Activated CD4-positive, alpha-beta memory T cell treated with anti-CD3 and anti-CD28 coated beads, Interleukin-2, amount 10 ng/mL, durations not matched to agents 7 days and 5 days (primary cell): Measurements from ENCODE around the gene CPNE9. TPM values are rescaled to one million over a fixed set of nuclear protein-coding genes. Genes with fewer than 3 reads are reported as not detected.
"Not testable (repeated sequence)": the region's sequence is repeated elsewhere in the genome, so short reads cannot be mapped to it uniquely, and the experiment has no call there.

Source experiments
- CTCF ChIA-PET: fragments of 350-600 bp; sonication (Branson Sonifier 250); formaldehyde crosslinking; loops from one replicate; lab custom pipeline; 2021; ENCODE audit warnings: antibody characterized with exemption, inconsistent platforms; lab: Charles Lee
- POLR2A ChIA-PET: fragments of 350-600 bp; sonication (Branson Sonifier 250); formaldehyde crosslinking; loops from one replicate; lab custom pipeline; 2021; ENCODE audit warnings: antibody characterized with exemption; lab: Charles Lee
- DNase-seq: peaks from one replicate; pipeline ENCODE4 v3.0.0-alpha.2; 2020
- H3K27ac Mint-ChIP-seq: one replicate; pipeline ENCODE4 v1.8.0; 2021; ENCODE audit warnings: mild to moderate bottlenecking, mixed read lengths
- H3K27me3 Mint-ChIP-seq: one replicate; pipeline ENCODE4 v1.8.0; 2021; ENCODE audit warnings: mixed read lengths
- H3K36me3 Mint-ChIP-seq: one replicate; pipeline ENCODE4 v1.8.0; 2021; ENCODE audit warnings: low read depth, mixed read lengths
- H3K4me1 Mint-ChIP-seq: one replicate; pipeline ENCODE4 v1.8.0; 2021; ENCODE audit warnings: mixed read lengths
- H3K4me3 Mint-ChIP-seq: one replicate; pipeline ENCODE4 v1.8.0; 2021; ENCODE audit warnings: mild to moderate bottlenecking, mixed read lengths
- H3K9me3 Mint-ChIP-seq: one replicate; pipeline ENCODE4 v1.8.0; 2021; ENCODE audit warnings: mixed read lengths
- total RNA-seq, 2 experiments: library from RNA; stranded (reverse); gene quantifications; one replicate each; pipeline ENCODE4 v1.2.3, GENCODE V29; 2021

The CPNE9 gene
- total RNA-seq, 2 experiments from 2014 or later, result 0.33 TPM; not detected in 1

DNA sequence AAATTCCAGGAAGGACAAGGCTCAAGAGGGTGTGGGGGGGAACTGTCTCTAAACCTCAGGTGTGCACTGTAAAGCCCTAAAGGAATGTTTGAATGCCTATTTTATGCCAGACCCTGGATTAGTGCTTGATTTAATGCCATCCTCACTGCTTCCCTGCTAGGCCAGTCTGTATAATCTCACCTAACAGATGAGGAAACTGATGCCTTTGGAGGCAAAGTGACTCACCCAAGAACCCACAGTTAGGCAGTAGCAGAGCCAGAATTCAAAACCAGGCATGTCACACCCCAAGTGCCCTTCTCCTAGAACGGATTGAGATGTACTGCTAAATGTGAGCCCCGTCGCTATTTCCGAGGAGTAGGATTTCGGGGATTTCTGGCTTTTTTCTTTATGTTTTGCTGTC is 58.3 kb downstream of the CPNE9 start:
- H3K9me3 Mint-ChIP-seq, result no peaks in the 10 kb centered on the region
- H3K36me3 Mint-ChIP-seq, result peaks cover 34% of the 10 kb centered on the region
- ChIA-PET POLR2A (interaction anchor here (1.3 to 2.8 kb wide), 2 partner anchors 9 to 12 kb away, joined by 5 to 13 read pairs; partner anchors contain the start of gene OGG1), CTCF (no interaction called here)
- H3K27me3 Mint-ChIP-seq, result no peaks in the 10 kb centered on the region
- no peak overlapping the region for H3K27ac Mint-ChIP-seq
- no peak for DNase-seq
- H3K4me3 Mint-ChIP-seq, result no peak overlapping the region
- peaks cover 5% of the 10 kb centered on the region for H3K4me1 Mint-ChIP-seq

DNA sequence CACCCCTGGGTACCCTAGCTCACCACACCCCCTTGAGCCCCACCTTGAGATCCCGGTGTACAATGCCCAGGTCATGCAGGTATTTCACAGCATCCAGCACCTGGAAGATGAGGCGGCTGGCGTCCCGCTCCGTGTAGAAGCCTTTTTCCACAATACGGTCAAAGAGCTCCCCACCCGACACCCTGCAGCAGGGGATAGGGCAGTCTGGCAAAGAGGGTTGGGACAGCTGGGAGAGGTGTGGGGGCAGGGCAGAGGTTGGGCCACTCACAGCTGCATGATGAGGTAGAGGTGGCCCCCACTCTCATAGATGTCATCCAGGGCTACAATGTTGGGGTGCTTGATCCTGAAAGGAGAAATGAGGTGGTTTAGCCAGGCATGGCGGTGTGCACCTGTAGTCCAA is 59.2 kb downstream of the CPNE9 start:
- Mint-ChIP-seq H3K9me3 (no peaks in the 10 kb centered on the region), H3K27me3 (no peaks in the 10 kb centered on the region), H3K4me1 (peaks cover 14% of the 10 kb centered on the region), H3K4me3 (no peak overlapping the region), H3K36me3 (peaks cover 31% of the 10 kb centered on the region), H3K27ac (no peak overlapping the region)
- no peak for DNase-seq
- ChIA-PET CTCF (interaction anchor here (0.6 to 1.3 kb wide), 4 partner anchors 10 to 65 kb away, joined by 3 to 4 read pairs (median 3); partner anchors contain the start of gene OGG1), POLR2A (interaction anchor here (1.2 to 2.8 kb wide), 3 partner anchors 8 to 13 kb away, joined by 3 to 13 read pairs (median 5); partner anchors contain the start of gene OGG1)

DNA sequence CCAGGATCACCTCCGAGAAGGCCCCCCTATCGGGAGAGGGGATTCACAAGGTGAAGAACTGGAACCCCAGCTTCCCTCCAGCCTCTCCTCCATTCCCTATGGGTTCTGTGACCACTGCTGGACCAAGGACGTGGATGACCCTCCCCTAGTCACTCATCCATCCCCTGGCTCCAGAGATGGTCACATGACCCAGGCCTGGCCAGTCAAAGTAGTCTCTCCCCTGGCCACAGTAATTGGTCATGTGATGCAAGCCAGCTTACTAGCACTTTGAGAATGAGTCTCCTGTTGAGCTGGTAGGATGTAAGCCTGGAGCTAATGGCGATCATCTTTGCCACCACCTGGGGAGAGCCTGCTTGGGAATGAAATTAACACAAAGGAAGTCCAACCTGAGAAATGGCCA is 62.2 kb downstream of the CPNE9 start:
- no peak overlapping the region for H3K4me3 Mint-ChIP-seq
- POLR2A ChIA-PET, result interaction anchor here (1.8 to 2.2 kb wide), 2 partner anchors 15 to 27 kb away, joined by 6 to 7 read pairs; partner anchors contain the start of gene ARPC4
- peaks cover 40% of the 10 kb centered on the region for H3K4me1 Mint-ChIP-seq
- peaks cover 9% of the 10 kb centered on the region for H3K36me3 Mint-ChIP-seq
- H3K27me3 Mint-ChIP-seq, result no peaks in the 10 kb centered on the region
- CTCF ChIA-PET, result no interaction called here
- DNase-seq, result no peak
- no peaks in the 10 kb centered on the region for H3K9me3 Mint-ChIP-seq
- H3K27ac Mint-ChIP-seq, result no peak overlapping the region

DNA sequence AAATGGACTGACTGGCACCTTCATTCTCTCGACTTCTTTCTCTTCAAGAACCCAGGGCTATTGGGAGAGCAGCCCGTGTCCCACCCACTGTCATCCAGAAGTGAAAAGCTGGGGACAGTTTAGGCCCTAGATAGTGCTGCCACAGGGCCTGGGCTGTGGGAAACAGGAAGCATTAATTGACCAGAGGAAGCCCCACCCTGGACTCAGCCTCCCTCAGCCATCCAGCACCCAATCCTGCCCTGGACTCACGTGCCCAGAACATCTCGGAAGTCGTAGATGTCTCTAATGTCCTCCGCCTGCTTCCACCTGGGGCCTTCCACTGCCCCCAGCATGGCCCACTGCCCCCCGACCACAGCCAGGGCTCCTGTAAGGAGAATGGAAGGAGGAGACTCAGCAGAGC is 63.8 kb downstream of the CPNE9 start:
- POLR2A ChIA-PET, result interaction anchor here (1.2 to 5.2 kb wide), 4 partner anchors 9 to 25 kb away, joined by 3 to 25 read pairs (median 18); partner anchors contain the start of genes ARPC4 and TADA3
- H3K4me1 Mint-ChIP-seq, result peaks cover 40% of the 10 kb centered on the region
- no peaks in the 10 kb centered on the region for H3K27me3 Mint-ChIP-seq
- CTCF ChIA-PET, result no interaction called here
- H3K36me3 Mint-ChIP-seq, result peaks cover 6% of the 10 kb centered on the region
- no peak for DNase-seq
- H3K4me3 Mint-ChIP-seq, result no peak overlapping the region
- no peak overlapping the region for H3K27ac Mint-ChIP-seq
- no peaks in the 10 kb centered on the region for H3K9me3 Mint-ChIP-seq

DNA sequence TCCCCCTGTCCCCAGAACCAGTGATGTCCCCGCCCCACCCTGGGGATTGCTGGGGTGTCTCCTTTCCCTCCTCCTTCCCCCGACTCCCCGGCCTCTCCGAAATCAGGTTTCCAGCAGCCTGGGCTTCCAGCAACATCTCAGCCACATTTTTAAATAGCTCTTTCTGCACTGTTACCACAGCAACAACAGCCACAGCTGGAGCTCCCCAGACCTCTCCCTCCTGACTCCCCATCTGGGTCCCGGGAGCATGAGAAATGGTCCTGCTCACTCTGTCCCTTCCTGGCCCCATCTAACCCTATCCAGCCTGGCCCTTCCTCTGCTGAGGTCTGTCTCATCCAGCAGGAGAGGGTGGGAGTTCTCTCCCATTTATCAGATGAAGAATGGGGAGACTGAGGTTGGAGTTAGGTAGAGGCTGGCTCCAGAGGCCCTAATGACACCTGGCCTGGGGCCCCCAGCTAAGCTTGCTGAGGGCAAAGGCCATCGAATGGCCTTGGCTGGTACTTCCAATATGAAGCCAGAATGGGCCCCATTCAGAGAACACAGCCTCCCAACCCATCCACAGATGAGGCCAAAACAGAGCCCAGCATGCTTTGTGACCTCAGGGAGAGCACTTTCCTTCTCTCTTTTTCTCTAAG is 64.6 kb downstream of the CPNE9 start:
- Mint-ChIP-seq H3K9me3 (no peaks in the 10 kb centered on the region), H3K4me1 (peaks cover 40% of the 10 kb centered on the region), H3K36me3 (peaks cover 6% of the 10 kb centered on the region), H3K4me3 (no peak overlapping the region), H3K27me3 (no peaks in the 10 kb centered on the region), H3K27ac (no peak overlapping the region)
- ChIA-PET CTCF (interaction anchor here (0.7 to 3.3 kb wide), 2 partner anchors 15 to 41 kb away, joined by 3 to 10 read pairs; no protein-coding TSS in a partner anchor), POLR2A (interaction anchor here (1.0 to 5.2 kb wide), 8 partner anchors 13 to 46 kb away, joined by 3 to 25 read pairs (median 14); partner anchors contain the start of genes ARPC4, BRPF1, OGG1 and TADA3)
- DNase-seq, result no peak

DNA sequence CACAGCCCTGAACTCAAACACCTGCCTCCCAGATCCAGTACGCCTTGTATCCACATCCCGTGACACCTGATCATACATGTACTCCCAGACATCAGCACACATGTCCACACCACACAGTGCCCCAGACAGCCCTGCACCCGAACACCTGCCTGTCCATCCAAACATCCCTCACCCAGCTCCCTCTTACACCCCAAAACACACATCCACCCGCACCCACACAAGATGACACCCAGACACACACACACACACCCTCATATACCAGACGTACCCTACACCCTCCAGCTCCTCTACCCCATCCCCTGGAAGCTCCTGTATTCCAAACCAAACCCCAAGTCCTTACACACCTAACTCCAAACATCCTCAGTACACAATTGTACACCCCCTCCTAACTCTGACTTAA is 65.4 kb downstream of the CPNE9 start:
- no peak for DNase-seq
- peaks cover 6% of the 10 kb centered on the region for H3K36me3 Mint-ChIP-seq
- H3K4me1 Mint-ChIP-seq, result peaks cover 40% of the 10 kb centered on the region
- peak overlapping the region; percentile 65 for H3K4me3 Mint-ChIP-seq
- ChIA-PET POLR2A (interaction anchor here (1.0 to 5.2 kb wide), 8 partner anchors 12 to 45 kb away, joined by 3 to 25 read pairs (median 14); partner anchors contain the start of genes ARPC4, BRPF1, OGG1 and TADA3), CTCF (interaction anchor here (0.6 to 3.3 kb wide), 5 partner anchors 10 to 344 kb away, joined by 3 to 10 read pairs (median 3); no protein-coding TSS in a partner anchor)
- no peaks in the 10 kb centered on the region for H3K27me3 Mint-ChIP-seq
- peak overlapping the region; percentile 27 for H3K27ac Mint-ChIP-seq
- no peaks in the 10 kb centered on the region for H3K9me3 Mint-ChIP-seq

DNA sequence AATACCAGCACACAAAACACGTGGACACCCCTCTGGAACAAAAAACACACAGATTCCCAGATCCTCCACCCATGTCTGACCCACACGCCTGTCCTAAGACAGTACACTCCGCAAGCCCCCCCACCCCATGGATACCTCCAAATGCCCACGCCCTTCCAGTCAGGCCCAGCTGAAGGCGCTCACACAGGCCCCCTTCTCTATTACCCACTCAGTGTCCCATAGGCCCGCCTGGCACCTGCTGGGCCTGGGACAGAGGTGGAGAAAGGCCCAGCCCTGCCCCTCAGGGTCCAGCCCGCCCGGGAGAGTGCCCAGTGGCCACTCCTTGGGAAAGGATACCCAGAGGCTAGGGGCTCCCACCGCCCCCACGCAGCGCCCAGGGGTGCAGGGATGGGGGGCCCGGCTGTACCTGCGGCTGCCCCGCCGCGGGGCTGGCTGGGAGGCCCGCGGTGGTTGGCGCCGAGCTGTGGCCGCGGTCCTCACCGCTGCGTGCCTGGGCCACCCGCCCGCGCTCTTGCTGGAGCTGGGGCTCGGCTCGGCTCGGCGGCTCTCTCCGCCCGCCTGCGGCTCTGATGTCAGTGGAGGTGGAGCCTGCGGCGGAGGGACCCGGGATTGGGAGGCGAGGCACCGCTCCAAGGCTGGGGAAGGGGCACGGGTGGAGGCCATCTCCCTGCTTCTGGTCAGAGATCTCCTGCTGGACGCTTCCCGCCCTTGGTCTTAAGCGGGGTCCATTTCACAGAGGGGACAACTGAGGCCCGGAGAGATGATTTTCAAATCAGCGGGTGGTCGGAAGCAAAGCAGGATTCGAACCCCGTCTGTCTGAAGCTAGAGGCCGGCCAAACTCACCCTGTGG is 66.0 kb downstream of the CPNE9 start, which contains the start of gene CAMK1:
CAMK1 (minus strand) TSS at position 522 of the 850 bp plus-strand sequence. CDS start 2,198 bp downstream, outside the sequence.
- ChIA-PET POLR2A (interaction anchor here (0.7 to 5.2 kb wide), 11 partner anchors 9 to 163 kb away, joined by 3 to 25 read pairs (median 9); partner anchors contain the start of genes ARPC4, BRPF1, OGG1 and TADA3), CTCF (interaction anchor here (0.6 to 3.3 kb wide), 6 partner anchors 10 to 1412 kb away, joined by 3 to 10 read pairs (median 3); no protein-coding TSS in a partner anchor)
- Mint-ChIP-seq H3K27me3 (no peaks in the 10 kb centered on the region), H3K27ac (peak within 1 kb of the TSS; percentile 54), H3K36me3 (peaks cover 6% of the 10 kb centered on the region), H3K4me1 (peaks cover 40% of the 10 kb centered on the region), H3K4me3 (peak within 1 kb of the TSS; percentile 71), H3K9me3 (no peaks in the 10 kb centered on the region)
- peak; percentile 77 for DNase-seq

GRCh38 chr3:9770276-9770812 is 66.7 kb downstream of the CPNE9 start:
- Mint-ChIP-seq H3K27ac (no peak overlapping the region), H3K27me3 (no peaks in the 10 kb centered on the region), H3K4me1 (peaks cover 38% of the 10 kb centered on the region), H3K36me3 (peaks cover 3% of the 10 kb centered on the region), H3K9me3 (no peaks in the 10 kb centered on the region), H3K4me3 (peak overlapping the region; percentile 71)
- ChIA-PET POLR2A (interaction anchor here (0.7 to 5.2 kb wide), 12 partner anchors 8 to 162 kb away, joined by 3 to 25 read pairs (median 8); partner anchors contain the start of genes ARPC4, BRPF1, OGG1 and TADA3), CTCF (interaction anchor here (0.6 to 3.3 kb wide), 6 partner anchors 10 to 1413 kb away, joined by 3 to 10 read pairs (median 3); no protein-coding TSS in a partner anchor)
- no peak for DNase-seq

DNA sequence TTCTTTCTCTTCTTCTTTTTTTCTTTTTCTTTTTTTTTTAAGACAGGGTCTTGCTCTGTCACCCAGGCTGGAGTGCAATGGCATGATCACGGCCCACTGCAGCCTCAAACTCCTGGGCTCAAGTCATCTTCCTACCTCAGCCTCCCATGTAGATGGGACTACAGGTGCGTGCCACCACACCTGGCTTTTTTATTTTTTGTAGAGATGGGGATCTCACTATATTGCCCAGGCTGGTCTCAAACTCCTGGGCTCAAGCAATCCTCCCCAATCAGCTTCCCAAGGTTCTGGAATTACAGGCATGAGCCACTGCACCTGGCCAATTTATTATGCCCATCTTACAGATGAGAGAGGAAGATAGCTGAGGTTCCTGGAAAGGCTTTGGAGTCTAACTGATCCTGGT is 67.4 kb downstream of the CPNE9 start:
- DNase-seq, H3K27ac Mint-ChIP-seq, H3K9me3 Mint-ChIP-seq, H3K36me3 Mint-ChIP-seq, H3K27me3 Mint-ChIP-seq: not testable (repeated sequence)
- CTCF ChIA-PET, result interaction anchor here (1.0 to 3.3 kb wide), 2 partner anchors 9 to 44 kb away, joined by 3 to 10 read pairs; no protein-coding TSS in a partner anchor
- POLR2A ChIA-PET, result interaction anchor here (1.1 to 5.2 kb wide), 6 partner anchors 7 to 38 kb away, joined by 3 to 25 read pairs (median 14); partner anchors contain the start of genes ARPC4, OGG1 and TADA3
- peak overlapping the region; percentile 32 for H3K4me3 Mint-ChIP-seq
- H3K4me1 Mint-ChIP-seq, result peaks cover 38% of the 10 kb centered on the region

DNA sequence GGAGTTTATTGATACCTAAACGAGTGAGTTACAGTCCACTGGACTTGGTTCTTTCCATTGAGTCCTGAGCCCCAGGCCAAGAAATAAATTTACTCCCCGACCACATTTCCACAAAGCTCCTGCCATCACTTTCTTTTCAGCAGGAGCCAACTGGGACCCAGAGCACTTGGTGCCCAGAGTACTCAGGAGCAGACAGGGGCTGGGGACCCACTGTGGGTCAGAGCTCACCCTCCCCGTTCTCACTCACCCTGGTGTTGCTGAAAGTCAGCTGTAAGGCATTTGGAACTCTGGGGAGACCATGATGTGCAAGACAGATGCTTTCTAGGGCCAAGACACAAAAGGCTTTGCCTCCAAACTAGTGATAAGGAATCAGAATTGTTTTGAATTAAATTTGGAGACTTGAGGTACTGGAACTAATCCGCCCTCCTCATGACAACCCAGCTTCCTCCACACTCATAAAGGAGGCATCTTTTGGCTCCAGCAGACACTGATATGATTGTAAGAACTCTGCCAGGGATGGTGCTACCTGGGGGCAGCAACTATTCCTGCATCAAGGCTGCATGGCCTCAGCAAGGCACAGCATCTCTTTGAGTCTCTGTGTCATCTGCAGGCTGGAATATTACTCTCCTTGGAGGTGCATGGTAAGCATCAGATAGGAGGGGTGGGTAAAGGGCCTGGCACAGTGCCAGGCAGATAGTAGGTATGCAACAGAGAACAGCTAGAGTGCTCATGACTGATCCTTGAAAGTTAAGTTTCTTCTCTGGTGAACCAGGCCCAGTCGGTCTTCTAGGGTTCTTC is 73.5 kb downstream of the CPNE9 start:
- no peaks in the 10 kb centered on the region for H3K27me3 Mint-ChIP-seq
- H3K4me3 Mint-ChIP-seq, result no peak overlapping the region
- H3K36me3 Mint-ChIP-seq, result peaks cover 27% of the 10 kb centered on the region
- POLR2A ChIA-PET, result interaction anchor here (1.2 to 7.5 kb wide), 3 partner anchors 14 to 114 kb away, joined by 4 to 56 read pairs (median 8); partner anchors contain the start of genes ARPC4 and TADA3
- H3K27ac Mint-ChIP-seq, result no peak overlapping the region
- DNase-seq, result no peak
- H3K9me3 Mint-ChIP-seq, result no peaks in the 10 kb centered on the region
- peaks cover 46% of the 10 kb centered on the region for H3K4me1 Mint-ChIP-seq
- CTCF ChIA-PET, result no interaction called here

DNA sequence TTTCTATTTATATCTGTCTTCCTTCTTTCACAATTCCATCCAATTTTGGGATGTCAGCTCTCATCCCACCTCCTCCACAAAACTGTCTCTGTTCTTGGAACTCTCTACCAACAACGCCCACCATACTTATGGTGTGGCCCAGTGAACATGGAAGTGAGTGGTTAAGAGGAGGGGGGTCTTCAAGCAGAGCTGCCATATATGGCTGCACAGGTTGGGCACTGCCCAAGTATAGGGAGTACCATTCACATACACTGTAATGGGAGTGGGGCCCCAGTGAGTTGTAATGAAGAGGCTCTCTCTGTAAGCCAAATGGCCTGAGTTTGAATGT is 74.0 kb downstream of the CPNE9 start:
- H3K27me3 Mint-ChIP-seq, result no peaks in the 10 kb centered on the region
- CTCF ChIA-PET, result no interaction called here

More for the DNA sequence above, 74.0 kb downstream of the CPNE9 start:
- H3K4me3 Mint-ChIP-seq, result no peak overlapping the region
- no peak for DNase-seq
- peak overlapping the region; percentile 61 for H3K27ac Mint-ChIP-seq
- H3K4me1 Mint-ChIP-seq, result peaks cover 50% of the 10 kb centered on the region
- POLR2A ChIA-PET, result interaction anchor here (1.2 to 7.5 kb wide), 3 partner anchors 13 to 114 kb away, joined by 4 to 56 read pairs (median 8); partner anchors contain the start of genes ARPC4 and TADA3
- H3K9me3 Mint-ChIP-seq, result no peaks in the 10 kb centered on the region
- peaks cover 32% of the 10 kb centered on the region for H3K36me3 Mint-ChIP-seq
